GM12892 (cell line): Measurements from ENCODE around the gene MELTF.

Experiments
- POLR2A ChIP-seq: IDR thresholded peaks from 2 replicates; pipeline ENCODE4 v1.6.1; 2011; ENCODE audit warnings: low read depth, low read length, control low read depth
- POLR2AphosphoS5 ChIP-seq: IDR thresholded peaks from 2 replicates; pipeline ENCODE4 v1.6.1; 2011; ENCODE audit warnings: low read depth, low read length, control low read depth
- TAF1 ChIP-seq: IDR thresholded peaks from 2 replicates; pipeline ENCODE4 v1.6.1; 2011; ENCODE audit warnings: low read depth, mild to moderate bottlenecking, control low read depth, low read length, borderline replicate concordance

DNA sequence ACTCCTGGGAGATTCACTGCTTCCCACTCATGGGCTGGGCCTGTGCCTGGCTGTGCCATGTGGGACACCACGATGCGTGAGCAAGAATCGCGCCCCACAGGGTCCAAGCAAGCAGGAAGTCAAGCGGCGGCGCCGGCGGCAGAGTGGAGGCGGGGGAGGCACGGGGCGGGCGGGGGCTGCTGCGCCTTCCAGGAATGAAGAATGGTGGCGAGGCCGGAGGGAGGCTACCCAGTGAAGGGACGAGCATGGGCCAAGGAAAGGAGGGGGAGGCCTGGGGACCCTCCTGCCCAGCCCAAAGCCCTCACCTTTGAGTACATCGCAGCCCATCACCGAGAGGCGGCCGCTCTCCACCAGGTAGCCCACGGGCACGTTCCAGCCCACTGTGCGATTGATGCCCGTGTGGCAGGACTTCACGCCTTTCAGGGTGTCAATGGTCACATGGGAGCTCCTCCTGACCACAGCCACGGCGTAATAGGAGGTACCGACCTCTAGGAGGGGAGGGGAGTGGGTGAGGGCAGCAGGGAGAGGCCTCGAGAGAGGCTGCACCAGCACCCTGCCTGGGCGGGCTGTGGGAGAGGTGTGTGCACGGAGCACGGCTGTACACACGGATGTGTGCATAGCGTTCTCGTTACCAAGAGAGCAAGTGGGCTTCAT lies 5.5 kb downstream of the MELTF start:
- TF ChIP-seq TAF1 (no peak), POLR2AphosphoS5 (peak; percentile 27; the same call in 1 of the 2 replicates), POLR2A (no peak)
